A673 (cell line): ENCODE results near the gene PIP4K2A. TPM values are rescaled to one million over a fixed set of nuclear protein-coding genes. Genes with fewer than 3 reads are reported as not detected.

Experiments used
- BruUV-seq: library from RNA; stranded (reverse); fragments of 400-500 nt; replicated peaks from 2 replicates; lab custom pipeline; 2021; lab: Mats Ljungman, UMichigan
- CTCF ChIA-PET: fragments of 300-600 bp; sonication (Branson Sonifier 250); formaldehyde crosslinking; loops from one replicate; lab custom pipeline; 2022; ENCODE audit warnings: antibody characterized with exemption; lab: Charles Lee
- POLR2A ChIA-PET: fragments of 300-600 bp; sonication (Branson Sonifier 250); formaldehyde crosslinking; loops from one replicate; lab custom pipeline; 2022; ENCODE audit warnings: antibody characterized with exemption; ENCODE audit not compliant: low non-redundant PET; lab: Charles Lee
- DNase-seq: peaks from one replicate; pipeline ENCODE4 v3.0.0-alpha.2; 2015; ENCODE audit warnings: low spot score
- H3K27ac ChIP-seq: fragments of 200-600 bp; sonication (generic); 2 replicates; pipeline ENCODE4 v1.5.1; 2016; ENCODE audit warnings: mixed run types, low read depth, mild to moderate bottlenecking, mixed read lengths, antibody characterized with exemption, low read length; ENCODE audit not compliant: poor library complexity, severe bottlenecking
- H3K27me3 ChIP-seq: fragments of 200-600 bp; sonication (generic); replicated peaks from 2 replicates; pipeline ENCODE4 v1.6.1; 2017; ENCODE audit warnings: mixed run types, low read depth, mild to moderate bottlenecking, mixed read lengths, antibody characterized with exemption, low read length; ENCODE audit not compliant: insufficient read depth, poor library complexity
- H3K36me3 ChIP-seq: fragments of 200-600 bp; sonication (generic); 2 replicates; pipeline ENCODE4 v1.6.1; 2016; ENCODE audit warnings: mixed run types, mild to moderate bottlenecking, mixed read lengths, antibody characterized with exemption, low read length; ENCODE audit not compliant: insufficient read depth, poor library complexity, severe bottlenecking
- H3K4me1 ChIP-seq: fragments of 200-600 bp; sonication (generic); 2 replicates; pipeline ENCODE4 v1.6.1; 2017; ENCODE audit warnings: mixed run types, mild to moderate bottlenecking, mixed read lengths, antibody characterized with exemption, low read length; ENCODE audit not compliant: insufficient read depth, poor library complexity, severe bottlenecking
- H3K4me3 ChIP-seq: fragments of 200-600 bp; sonication (generic); 2 replicates; pipeline ENCODE4 v1.5.1; 2016; ENCODE audit warnings: low read depth, mixed run types, mild to moderate bottlenecking, mixed read lengths, low read length; ENCODE audit not compliant: poor library complexity, severe bottlenecking
- H3K9me3 ChIP-seq: fragments of 200-600 bp; sonication (generic); 2 replicates; pipeline ENCODE4 v1.6.1; 2016; ENCODE audit warnings: mixed run types, low read depth, mild to moderate bottlenecking, mixed read lengths, antibody characterized with exemption, low read length; ENCODE audit not compliant: poor library complexity, severe bottlenecking
- CTCF ChIP-seq: fragments of 300-800, 200-600 bp; sonication (generic); conservative IDR thresholded peaks from 2 replicates; pipeline ENCODE4 v1.5.1; 2017; ENCODE audit warnings: low read depth, mild to moderate bottlenecking, antibody characterized with exemption, low read length, moderate library complexity, mixed read lengths
- EZH2 ChIP-seq: fragments of 200-600 bp; sonication (generic); IDR thresholded peaks from 2 replicates; pipeline ENCODE4 v1.6.1; 2017; ENCODE audit warnings: borderline replicate concordance, low read depth, mild to moderate bottlenecking, mixed read lengths, antibody characterized with exemption, low read length; ENCODE audit not compliant: poor library complexity, severe bottlenecking
- intact Hi-C: fragments of 100-400 bp; cut with micrococcal nuclease; formaldehyde crosslinking; loops from one replicate; pipeline ENCODE4 v1.10.0; 2022; ENCODE audit not compliant: unreplicated experiment
- total RNA-seq: library from RNA; stranded (reverse); gene quantifications from 2 replicates; pipeline ENCODE4 v1.2.3, GENCODE V29; 2021

PIP4K2A gene
- total RNA-seq, 1 experiment from 2014 or later, result 19.8 TPM

DNA sequence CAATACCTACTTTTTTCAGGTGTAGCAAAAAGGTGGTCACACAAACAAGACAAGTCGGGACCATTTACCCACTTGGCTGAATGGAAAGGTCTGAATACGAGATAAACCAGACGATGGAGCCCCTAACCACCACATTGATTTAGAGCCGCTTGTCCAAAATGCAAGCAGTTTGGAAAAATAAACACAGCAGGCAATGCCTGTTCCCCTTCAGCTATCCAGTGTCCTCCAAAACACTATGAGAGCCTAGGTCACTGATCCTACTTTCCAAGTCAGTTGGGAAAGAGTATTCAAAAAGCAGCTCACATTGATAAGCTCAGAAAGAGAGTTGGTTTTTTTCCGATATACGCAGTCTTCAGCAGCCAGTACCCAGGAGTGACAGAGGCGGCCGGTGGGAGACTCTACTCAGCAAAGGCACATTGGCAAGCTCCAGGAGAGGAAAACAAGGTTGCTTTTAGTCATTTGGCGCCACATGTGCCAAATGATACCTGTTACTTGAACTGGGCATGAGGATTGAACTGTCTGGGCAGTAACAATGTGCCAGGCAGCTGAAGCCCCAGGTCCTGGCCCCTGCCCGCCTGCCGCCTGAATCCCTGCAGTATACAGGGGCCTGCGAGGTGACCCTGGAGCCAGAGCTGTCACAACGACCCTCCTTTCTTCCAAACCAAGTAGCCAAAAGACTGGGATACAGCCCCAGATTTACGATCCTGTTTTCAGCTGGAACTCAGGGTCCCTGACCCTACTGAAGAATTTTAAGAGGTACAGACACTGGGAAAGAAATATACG is 109.8 kb downstream of the PIP4K2A start:
- POLR2A ChIA-PET, result no interaction called here
- no peak overlapping the region for H3K4me3 ChIP-seq

GRCh38 chr10:22603581-22603980 is 110.8 kb downstream of the PIP4K2A start:
- H3K27me3 ChIP-seq, result no peaks in the 10 kb centered on the region
- H3K36me3 ChIP-seq, result no peaks in the 10 kb centered on the region
- H3K27ac ChIP-seq, result no peak overlapping the region
- CTCF ChIA-PET, result no interaction called here
- intact Hi-C loops, result no loop called here
- no peak overlapping the region for H3K4me3 ChIP-seq
- H3K9me3 ChIP-seq, result no peaks in the 10 kb centered on the region
- POLR2A ChIA-PET, result no interaction called here
- TF ChIP-seq CTCF (no peak), EZH2 (no peak)
- peaks cover 55% of the 10 kb centered on the region for H3K4me1 ChIP-seq
- DNase-seq, result no peak
- BruUV-seq, result no TSS peak

More for the DNA sequence above, 109.8 kb downstream of the PIP4K2A start:
- TF ChIP-seq CTCF (no peak), EZH2 (no peak)
- no peak for DNase-seq
- Histone ChIP-seq H3K27ac (no peak overlapping the region), H3K27me3 (no peaks in the 10 kb centered on the region), H3K4me1 (peaks cover 52% of the 10 kb centered on the region), H3K36me3 (no peaks in the 10 kb centered on the region), H3K9me3 (no peaks in the 10 kb centered on the region)
- BruUV-seq, result no TSS peak
- intact Hi-C loops, result no loop called here
- CTCF ChIA-PET, result interaction anchor here (1.0 to 1.1 kb wide), 2 partner anchors 13 to 15 kb away, joined by 3 to 8 read pairs; no protein-coding TSS in a partner anchor

- Histone ChIP-seq H3K36me3 (no peaks in the 10 kb centered on the region), H3K27ac (no peak overlapping the region), H3K4me3 (no peak overlapping the region), H3K4me1 (peaks cover 74% of the 10 kb centered on the region), H3K9me3 (no peaks in the 10 kb centered on the region), H3K27me3 (no peaks in the 10 kb centered on the region)
- intact Hi-C loops, result loop anchor here (2.0 kb wide), 1 partner anchor 15 kb away; no protein-coding TSS in a partner anchor
- no peak for DNase-seq
- CTCF ChIA-PET, result no interaction called here
- POLR2A ChIA-PET, result no interaction called here
- no peak for TF ChIP-seq CTCF
- TF ChIP-seq EZH2, result no peak
- BruUV-seq, result no TSS peak
These were observed 112.8 kb downstream of the PIP4K2A start for GRCh38 chr10:22601618-22602017.
